HuH-7.5 (cell line): ENCODE results near the gene GALNT12.

Source experiments
- DNase-seq: peaks from one replicate; pipeline ENCODE4 v3.0.0; 2011; ENCODE audit warnings: low spot score

GALNT12 gene, protein sequence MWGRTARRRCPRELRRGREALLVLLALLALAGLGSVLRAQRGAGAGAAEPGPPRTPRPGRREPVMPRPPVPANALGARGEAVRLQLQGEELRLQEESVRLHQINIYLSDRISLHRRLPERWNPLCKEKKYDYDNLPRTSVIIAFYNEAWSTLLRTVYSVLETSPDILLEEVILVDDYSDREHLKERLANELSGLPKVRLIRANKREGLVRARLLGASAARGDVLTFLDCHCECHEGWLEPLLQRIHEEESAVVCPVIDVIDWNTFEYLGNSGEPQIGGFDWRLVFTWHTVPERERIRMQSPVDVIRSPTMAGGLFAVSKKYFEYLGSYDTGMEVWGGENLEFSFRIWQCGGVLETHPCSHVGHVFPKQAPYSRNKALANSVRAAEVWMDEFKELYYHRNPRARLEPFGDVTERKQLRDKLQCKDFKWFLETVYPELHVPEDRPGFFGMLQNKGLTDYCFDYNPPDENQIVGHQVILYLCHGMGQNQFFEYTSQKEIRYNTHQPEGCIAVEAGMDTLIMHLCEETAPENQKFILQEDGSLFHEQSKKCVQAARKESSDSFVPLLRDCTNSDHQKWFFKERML

GRCh38 chr9:98807070-98807813 is at the start of gene GALNT12:
Gene GALNT12 (plus strand): TSS chr9:98807670. CDS start chr9:98807699, 29 bp downstream.
- DNase-seq, result no peak

DNA sequence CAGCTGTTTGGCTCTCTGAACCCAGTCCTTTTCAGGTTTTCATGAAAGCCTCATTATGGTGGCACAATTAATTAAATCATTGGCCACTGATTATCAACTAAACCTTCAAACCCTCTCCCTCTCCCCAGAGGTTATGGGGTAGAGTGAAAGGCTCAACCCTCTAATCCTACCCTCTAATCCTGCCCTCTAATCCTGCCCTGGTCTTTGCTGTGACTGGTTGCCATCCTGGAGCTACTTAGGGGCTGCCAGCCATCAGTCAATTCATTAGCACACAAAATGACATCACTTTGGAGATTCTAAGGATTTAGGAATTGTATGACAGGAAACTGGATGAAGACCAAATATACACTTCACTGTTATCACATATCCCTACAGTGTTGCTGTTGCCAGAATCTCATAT is 47.2 kb upstream of the GALNT12 start:
- DNase-seq, result no peak

GRCh38 chr9:98763986-98764745 is 43.3 kb upstream of the GALNT12 start:
- DNase-seq, result no peak

DNA sequence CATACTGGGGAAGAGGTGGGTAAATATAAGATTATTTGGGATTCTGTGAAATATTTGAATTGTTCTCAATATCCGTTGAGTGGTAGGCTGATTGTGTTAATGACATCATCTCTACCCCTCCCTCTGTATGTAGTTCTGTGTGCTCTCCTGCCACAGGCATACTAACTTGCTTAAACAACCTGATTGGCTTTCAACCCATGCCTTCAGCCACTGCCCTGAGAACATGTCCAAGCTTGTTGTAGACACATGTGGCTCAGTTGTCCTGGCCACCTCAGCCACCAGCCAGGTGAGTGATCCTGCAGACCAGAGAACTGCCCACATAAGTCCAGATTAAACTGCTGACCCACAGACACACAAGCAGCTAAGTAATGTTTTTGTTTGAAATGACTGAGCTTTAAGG is 42.2 kb upstream of the GALNT12 start:
- DNase-seq, result no peak

DNA sequence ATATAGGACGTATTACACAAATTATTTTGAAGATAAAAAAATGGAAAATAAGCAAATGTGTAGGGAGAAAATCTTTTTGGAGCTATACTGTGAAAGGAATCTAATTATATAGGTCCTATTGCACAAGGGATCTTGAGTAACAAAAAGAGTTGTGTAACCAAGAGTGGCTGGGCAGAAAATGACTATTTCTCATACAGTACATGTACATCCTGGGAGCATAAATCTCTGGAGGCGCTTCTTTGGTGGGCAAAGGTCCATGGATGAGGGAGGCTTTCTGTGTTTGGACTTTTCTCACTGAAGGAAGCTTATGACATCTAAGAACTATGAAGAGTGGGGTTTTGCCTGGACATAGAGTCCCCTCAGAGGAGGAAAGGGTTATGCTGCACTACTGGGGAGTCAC is 40.9 kb upstream of the GALNT12 start:
- no peak for DNase-seq

DNA sequence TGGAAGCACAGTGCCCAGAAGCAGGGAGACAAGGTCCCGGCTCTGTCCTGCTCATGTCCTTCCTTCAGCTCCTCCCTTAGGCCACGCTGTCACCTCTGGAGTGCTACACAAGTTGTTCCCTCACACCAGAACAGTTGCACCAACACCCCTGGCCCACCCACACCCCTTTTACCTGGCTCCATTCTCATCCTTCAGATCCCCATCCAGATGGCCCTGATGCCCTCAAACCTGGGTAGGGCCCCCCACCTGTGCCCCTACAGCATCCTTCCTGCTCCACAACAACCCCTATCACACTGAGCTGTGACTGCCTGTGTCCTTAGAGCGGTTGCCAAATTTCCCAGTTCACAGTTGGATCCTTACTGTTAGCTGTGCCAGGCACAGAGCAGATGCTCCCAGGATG is 40.3 kb upstream of the GALNT12 start:
- DNase-seq, result no peak

DNA sequence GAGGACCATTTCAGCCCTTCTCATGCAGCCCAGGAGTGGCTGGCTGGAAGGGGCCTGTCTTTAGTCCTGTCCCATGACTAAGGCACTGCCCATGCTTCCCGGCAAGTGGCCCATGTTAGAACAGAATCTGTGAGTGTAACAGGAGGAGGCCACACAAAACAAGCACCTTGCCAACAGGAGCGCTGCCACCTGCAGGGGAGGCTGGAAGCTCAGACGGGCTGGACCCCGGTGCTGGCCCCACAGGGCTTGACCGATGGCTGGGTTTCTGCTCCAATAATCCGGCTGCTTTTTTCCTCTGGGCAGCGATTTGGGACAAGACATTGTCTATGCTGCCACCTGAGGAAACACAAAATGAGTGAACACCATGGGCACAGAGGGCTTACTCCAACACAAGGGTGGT is 39.6 kb upstream of the GALNT12 start:
- no peak for DNase-seq

GRCh38 chr9:98768344-98768743 is 39.1 kb upstream of the GALNT12 start:
- no peak for DNase-seq

GRCh38 chr9:98770717-98771116 is 36.8 kb upstream of the GALNT12 start:
- DNase-seq, result no peak

- no peak for DNase-seq
Observed at GRCh38 chr9:98771209-98771874, 36.1 kb upstream of the GALNT12 start.

DNA sequence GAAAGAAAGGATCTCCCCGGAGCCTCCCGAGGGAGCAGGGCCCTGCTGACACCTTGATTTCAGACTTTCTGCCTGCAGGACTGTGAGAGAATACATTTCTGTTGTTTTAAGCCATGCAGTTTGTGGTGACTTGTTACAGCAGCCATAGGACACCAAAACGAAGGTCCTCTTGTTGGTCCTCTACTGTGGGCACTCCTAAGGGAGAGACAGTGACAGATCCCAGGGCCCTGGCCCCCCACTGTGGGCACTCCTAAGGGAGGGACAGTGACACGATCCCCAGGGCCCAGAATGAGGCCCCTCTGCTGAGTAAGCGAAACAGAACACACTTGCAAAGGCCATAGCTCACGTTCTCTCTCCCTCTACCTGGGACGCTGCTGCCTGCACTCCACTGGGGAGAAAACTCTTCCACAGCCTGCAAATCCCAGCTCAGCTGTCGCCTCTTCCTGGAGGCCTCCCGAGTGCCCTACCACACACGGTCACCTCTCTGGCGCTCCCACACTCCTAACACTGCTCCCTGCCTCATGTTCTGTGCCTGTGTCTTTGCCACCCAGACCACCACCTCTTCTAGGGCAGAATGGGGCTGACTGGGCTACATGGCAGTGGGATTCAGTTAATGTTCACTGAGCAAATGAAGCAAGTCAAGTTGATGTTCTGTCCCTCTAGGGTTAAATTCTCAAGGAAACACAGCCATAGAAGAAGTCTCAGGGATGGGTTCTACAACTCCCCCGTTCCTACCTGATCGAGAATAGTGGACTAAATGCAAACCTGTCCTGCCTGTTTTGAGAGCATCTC is 34.9 kb upstream of the GALNT12 start:
- no peak for DNase-seq

- DNase-seq, result no peak
Observed at GRCh38 chr9:98773721-98774120, 33.7 kb upstream of the GALNT12 start.

DNA sequence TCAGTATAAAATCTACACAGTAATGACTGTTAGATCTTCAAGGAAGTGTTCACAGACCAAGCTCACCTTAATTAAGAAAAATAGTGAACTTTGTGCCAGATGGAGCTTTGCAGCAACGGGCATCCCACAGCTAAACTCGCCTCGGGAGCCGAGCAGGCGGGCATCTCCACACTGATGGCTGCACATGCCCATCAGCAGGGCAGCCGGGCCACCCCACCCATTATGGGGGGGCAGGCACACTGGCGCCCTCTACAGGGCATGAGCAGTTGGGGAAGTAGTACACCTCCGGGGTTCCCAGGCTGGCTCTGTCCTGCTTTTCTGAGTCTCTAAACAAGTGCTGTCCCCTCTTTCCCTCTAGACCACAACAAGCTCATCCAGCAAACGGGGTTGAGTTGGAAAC is 32.7 kb upstream of the GALNT12 start:
- DNase-seq, result no peak

DNA sequence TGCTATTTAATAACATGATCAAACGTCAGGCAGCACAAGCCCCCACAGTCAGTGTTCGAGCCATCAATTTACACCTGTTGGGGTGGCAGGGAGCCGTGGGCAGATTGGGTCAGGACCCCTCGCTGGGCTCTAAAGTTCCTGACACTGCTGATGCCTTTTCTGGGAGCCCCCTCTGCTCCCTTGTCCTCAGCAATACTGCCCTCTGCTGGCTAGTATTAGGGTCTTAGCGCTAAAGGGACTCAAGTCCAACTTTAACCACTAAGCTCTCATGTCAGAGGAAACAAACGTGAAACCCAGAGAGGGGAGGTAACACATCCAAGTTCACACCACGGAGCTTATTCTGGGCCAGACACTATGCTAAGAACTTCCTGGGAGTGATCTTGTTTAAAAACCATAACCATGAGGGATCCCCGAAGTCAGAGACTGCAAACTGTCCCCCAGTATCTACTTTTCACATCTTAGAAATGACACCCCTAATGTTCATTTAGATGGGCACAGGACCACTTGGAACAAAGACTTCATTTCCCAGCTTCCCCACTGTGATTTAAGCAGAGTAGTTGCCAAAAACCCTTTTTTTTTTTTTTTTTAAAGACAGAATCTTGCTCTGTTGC is 31.5 kb upstream of the GALNT12 start:
- DNase-seq, result peak; percentile 72

GRCh38 chr9:98777618-98778017 is 29.9 kb upstream of the GALNT12 start:
- no peak for DNase-seq

GRCh38 chr9:98778251-98778650 is 29.2 kb upstream of the GALNT12 start:
- DNase-seq, result no peak

GRCh38 chr9:98778711-98779530 is 28.5 kb upstream of the GALNT12 start:
- DNase-seq, result peak; percentile 76

DNA sequence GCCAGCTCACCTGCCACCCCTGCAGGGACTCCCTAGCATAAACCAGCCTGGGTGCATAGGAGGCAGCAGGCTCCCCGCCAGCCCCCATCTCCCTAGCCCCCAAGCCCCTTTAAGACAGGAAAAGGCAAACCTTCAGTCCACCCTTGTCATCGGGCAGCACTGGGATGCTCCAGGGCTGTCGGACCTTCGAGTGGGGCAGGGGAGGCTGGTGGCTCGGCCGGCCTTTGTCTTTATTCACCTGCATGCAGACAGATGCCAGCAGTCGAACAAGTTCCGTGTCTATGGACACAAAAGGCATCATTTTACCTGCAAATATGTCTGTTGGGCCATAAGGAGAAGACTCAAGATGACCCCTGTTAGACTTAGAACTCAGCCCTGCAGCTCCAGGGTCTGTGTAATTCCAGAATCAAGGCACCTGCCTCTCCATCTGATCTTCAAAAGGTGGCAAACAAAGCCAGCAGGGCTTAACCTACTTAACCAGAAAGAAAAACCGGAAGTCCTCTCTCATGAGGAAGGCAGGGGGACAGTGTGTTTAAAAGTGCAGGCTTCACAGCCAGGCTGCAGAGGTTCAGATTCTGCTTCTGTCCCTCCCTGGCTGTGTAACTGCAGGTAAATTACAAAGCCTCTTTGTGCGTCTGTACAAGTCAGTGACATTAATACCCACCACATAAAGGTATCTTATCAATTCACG is 27.3 kb upstream of the GALNT12 start:
- DNase-seq, result no peak
